RWPE1 (cell line): Measurements from ENCODE around the gene LBH.

ENCODE experiments used
- CTCF ChIA-PET: fragments of 350-600 bp; sonication (Branson Sonifier 250); formaldehyde crosslinking; extraction: SDS; loops from one replicate; lab custom pipeline; 2021; lab: Yijun Ruan, JAX
- POLR2A ChIA-PET: fragments of 400-600 bp; formaldehyde crosslinking; extraction: SDS; loops from one replicate; lab custom pipeline; 2020; ENCODE audit warnings: antibody characterized with exemption; ENCODE audit not compliant: low non-redundant PET; lab: Yijun Ruan, JAX
- DNase-seq: peaks from one replicate; pipeline ENCODE4 v3.0.0; 2012; ENCODE audit warnings: low spot score
- H3K27ac ChIP-seq: fragments of 450-650 bp; 2 replicates; pipeline ENCODE4 v1.5.1; 2017
- TF ChIP-seq, protein P1 (sequence below): fragments of 450-650 bp; conservative IDR thresholded peaks from 2 replicates; pipeline ENCODE4 v1.5.1; 2017; ENCODE audit warnings: low read depth, mild to moderate bottlenecking

Gene LBH

DNA sequence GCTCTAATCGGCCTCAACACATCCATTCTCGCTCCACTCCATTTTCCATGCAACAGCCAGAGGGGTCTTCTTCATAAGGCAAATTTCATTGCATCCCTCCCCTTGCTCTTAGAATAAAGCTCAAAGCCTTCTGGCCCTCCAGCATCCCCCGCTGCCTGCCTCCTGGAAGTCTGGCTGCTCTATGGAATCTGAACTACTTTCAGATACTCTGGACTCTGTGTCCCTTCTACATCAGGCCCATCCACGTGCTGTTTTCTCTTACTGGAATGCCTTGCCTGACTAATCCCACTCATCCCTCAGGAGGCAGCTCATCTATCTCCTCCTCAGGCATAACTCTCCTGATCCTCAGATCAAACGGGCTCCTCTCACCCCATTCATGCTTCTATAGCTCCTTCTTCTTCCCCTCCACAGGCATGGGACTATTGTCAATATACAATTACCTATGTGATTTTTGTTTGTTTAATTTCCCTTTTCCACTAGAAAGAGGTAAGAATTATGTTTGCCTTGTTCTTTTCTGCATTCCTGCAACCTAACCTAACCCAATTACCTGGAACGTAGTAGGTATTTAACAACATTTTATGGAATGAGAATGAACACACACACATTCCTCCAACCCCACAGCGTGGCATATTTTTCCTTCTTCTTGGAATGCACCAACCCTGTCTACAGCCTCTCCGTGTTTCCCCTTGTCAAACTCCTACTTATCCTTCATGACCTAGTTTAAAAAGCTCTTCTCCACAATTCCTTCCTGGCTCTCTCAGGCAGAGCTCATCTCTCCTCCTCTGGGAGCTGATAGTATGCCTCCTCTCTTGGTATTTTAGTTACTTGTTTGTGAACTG is 49.5 kb downstream of the LBH start:
- POLR2A ChIA-PET, result no interaction called here
- TF ChIP-seq, protein P1, sequence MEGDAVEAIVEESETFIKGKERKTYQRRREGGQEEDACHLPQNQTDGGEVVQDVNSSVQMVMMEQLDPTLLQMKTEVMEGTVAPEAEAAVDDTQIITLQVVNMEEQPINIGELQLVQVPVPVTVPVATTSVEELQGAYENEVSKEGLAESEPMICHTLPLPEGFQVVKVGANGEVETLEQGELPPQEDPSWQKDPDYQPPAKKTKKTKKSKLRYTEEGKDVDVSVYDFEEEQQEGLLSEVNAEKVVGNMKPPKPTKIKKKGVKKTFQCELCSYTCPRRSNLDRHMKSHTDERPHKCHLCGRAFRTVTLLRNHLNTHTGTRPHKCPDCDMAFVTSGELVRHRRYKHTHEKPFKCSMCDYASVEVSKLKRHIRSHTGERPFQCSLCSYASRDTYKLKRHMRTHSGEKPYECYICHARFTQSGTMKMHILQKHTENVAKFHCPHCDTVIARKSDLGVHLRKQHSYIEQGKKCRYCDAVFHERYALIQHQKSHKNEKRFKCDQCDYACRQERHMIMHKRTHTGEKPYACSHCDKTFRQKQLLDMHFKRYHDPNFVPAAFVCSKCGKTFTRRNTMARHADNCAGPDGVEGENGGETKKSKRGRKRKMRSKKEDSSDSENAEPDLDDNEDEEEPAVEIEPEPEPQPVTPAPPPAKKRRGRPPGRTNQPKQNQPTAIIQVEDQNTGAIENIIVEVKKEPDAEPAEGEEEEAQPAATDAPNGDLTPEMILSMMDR, result no peak
- H3K27ac ChIP-seq, result no peak overlapping the region
- no peak for DNase-seq
- CTCF ChIA-PET, result no interaction called here

DNA sequence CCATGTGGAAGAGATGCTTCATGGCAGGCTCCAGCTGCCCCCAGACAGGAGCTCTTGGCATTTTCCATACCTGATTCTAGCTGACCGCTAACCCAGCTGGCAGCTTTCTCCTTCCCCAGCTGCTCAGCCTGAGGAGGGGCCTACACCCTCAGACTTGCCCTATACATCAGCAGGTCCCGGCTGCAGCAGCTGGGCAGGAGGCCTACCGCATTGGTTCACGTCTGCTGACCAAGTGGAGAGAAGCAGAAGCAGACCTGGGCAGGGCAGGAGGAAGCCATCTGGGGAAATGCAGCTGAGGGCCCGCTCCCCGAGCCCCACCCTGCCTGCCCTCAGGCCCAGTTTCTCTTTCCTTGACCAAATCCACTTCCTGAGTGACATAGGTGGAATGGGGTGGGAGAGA is 50.7 kb downstream of the LBH start:
- POLR2A ChIA-PET, result no interaction called here
- DNase-seq, result no peak
- TF ChIP-seq, protein P1, result no peak
- no peak overlapping the region for H3K27ac ChIP-seq
- CTCF ChIA-PET, result interaction anchor here (0.7 kb wide), 1 partner anchor 306 kb away, joined by 3 read pairs; no protein-coding TSS in a partner anchor

DNA sequence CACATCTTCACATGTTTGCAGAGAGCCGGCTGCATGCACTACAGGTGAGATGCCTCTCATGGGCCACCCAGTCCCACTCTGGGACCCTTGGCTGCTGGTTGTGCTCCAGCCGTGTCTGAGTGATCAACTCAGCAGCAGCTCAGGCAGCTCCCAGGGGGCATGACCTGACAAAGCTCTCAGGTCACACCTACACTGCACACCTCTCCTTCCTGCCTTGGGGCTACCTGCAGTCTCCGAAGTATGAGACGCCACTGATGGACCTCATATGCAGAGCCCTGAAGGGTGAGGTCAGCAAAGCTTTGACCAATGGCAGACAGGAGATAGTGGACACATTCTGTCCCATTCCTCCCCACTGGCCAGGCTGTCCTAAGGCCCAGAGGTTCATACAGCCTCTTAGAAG is 51.4 kb downstream of the LBH start:
- DNase-seq, result no peak
- ChIA-PET POLR2A (no interaction called here), CTCF (interaction anchor here (0.6 kb wide), 1 partner anchor 1057 kb away, joined by 5 read pairs; no protein-coding TSS in a partner anchor)
- H3K27ac ChIP-seq, result no peak overlapping the region
- TF ChIP-seq, protein P1, result no peak

DNA sequence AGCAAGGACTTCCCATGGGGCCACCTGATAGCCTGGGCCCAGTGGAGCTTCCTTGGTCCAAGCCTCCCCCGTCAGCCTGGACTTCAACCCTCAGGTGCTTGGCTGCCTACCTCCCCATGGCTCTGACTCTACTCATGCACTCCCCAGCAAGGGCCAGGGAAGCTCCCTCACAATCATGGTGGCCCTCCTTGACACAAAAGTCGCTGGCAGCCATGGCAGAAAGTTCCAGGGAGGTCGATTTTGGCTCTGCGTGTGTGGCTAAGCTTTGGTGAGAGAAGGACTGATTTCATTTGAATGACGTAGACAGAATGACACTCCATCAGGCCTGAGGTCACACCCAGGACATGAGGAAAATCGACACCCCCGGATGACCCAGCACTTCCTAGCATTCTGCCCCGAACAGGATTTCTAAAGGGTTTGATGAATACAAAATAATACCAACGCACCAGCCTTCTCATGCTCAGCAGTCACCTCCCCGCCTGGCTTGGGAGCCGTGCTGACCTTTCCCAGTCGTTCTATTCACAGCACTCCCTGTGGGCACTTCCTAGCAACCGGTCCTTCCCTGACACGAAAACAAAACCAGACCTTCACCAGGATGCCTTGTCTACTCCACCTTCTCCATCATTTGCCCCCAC is 52.7 kb downstream of the LBH start:
- ChIA-PET POLR2A (no interaction called here), CTCF (interaction anchor here (0.6 kb wide), 1 partner anchor 107 kb away, joined by 3 read pairs; no protein-coding TSS in a partner anchor)
- no peak overlapping the region for H3K27ac ChIP-seq
- no peak for DNase-seq
- TF ChIP-seq, protein P1, result no peak

DNA sequence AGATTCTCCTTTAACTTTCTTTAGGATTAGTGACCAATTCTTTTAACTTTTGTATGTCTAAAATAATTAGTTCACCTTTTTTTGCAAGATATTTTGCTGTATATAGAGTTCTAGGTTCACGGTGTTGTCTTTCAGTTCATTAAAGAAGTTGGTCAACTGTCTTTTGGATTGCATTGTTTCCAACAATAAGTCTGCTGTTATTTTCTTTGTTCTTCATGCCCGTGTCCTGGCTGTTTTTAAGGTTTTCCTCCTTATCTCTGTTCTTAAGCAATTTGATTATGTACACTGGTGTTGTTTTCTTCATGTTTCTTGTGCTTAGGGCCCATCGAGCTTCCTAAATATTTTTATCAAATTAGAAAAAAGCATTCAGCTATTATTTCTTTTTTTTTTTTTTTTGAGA is 54.4 kb downstream of the LBH start:
- CTCF ChIA-PET, result no interaction called here
- POLR2A ChIA-PET, result no interaction called here
- DNase-seq, result no peak
- TF ChIP-seq, protein P1, result no peak
- no peak overlapping the region for H3K27ac ChIP-seq

DNA sequence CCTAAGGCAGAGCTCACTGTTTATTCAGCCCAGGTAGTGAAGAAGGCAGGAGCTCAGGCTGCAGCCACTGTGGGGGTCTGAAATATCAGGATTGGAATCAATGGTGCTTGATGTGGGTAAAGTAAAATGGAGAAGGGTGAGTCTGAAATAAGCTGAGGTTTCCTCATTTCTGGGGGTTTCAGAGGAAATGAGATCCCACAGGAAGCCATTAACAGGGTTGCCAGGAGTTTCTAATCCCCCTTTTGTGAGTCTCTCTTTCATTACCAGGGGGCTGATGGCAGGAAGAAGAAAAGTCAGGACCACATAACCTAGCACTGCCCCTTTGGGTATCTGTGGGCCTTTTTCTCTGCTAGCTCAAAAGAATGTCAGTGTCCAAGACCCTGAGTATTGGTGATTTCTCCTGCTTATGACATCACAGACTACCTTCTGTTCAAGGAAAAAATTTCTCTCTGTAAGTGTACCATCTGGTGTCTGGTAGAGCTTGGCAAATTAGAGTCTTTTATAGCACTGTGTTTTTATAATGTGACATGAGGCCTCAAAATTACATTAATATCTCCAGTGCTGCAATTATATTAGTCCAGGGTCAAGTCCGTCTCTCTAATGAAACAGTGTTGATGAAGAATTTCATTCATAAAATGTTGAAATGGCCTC is 56.0 kb downstream of the LBH start:
- ChIA-PET POLR2A (no interaction called here), CTCF (interaction anchor here (0.8 kb wide), 1 partner anchor 9 kb away, joined by 4 read pairs; no protein-coding TSS in a partner anchor)
- TF ChIP-seq, protein P1, result no peak
- H3K27ac ChIP-seq, result no peak overlapping the region
- no peak for DNase-seq
